ENCODE measurements around the gene CCSAP. TPM values are rescaled to one million over a fixed set of nuclear protein-coding genes. Genes with fewer than 3 reads are reported as not detected.
A peak's percentile ranks its signal among the peaks of the same experiment; 100 is the strongest.
"Not testable (repeated sequence)": the region's sequence is repeated elsewhere in the genome, so short reads cannot be mapped to it uniquely, and the experiment has no call there.

CCSAP gene
- total RNA-seq, 1 donor from 2014 or later: 1.8 TPM

GRCh38 chr1:229334716-229335115, 8.1 kb downstream of the CCSAP start:
- intact Hi-C loops (cut with DNase I): no loop called here
- no peak for ATAC-seq (ENCODE audit: poor library complexity)

GRCh38 chr1:229334269-229334668, 8.6 kb downstream of the CCSAP start:
- intact Hi-C loops (cut with DNase I): no loop called here
- ATAC-seq (ENCODE audit: poor library complexity) (no peak), DNase-seq (no peak)

More at GRCh38 chr1:229334716-229335115, 8.1 kb downstream of the CCSAP start:
- no peak for DNase-seq

- intact Hi-C loops (cut with DNase I): no loop called here
- ATAC-seq (ENCODE audit: poor library complexity): no peak
- no peak for DNase-seq
Observed at GRCh38 chr1:229328598-229329362, 14.1 kb downstream of the CCSAP start.

- intact Hi-C loops (cut with DNase I); DNase-seq; ATAC-seq (ENCODE audit: poor library complexity): not testable (repeated sequence)
Observed at GRCh38 chr1:229327765-229328164, 15.1 kb downstream of the CCSAP start.

- DNase-seq: no peak
- no peak for ATAC-seq (ENCODE audit: poor library complexity)
Observed at GRCh38 chr1:229326601-229327000, 16.2 kb downstream of the CCSAP start.

GRCh38 chr1:229325853-229326487, 16.9 kb downstream of the CCSAP start:
- intact Hi-C loops (cut with DNase I): no loop called here
- ATAC-seq (ENCODE audit: poor library complexity): no peak
- no peak for DNase-seq

More at GRCh38 chr1:229326601-229327000, 16.2 kb downstream of the CCSAP start:
- intact Hi-C loops (cut with DNase I): no loop called here

GRCh38 chr1:229325401-229325800, 17.4 kb downstream of the CCSAP start:
- intact Hi-C loops (cut with DNase I): no loop called here

GRCh38 chr1:229323885-229324553, 18.8 kb downstream of the CCSAP start:
- no peak for DNase-seq
- intact Hi-C loops (cut with DNase I): no loop called here
- ATAC-seq (ENCODE audit: poor library complexity): no peak

More at GRCh38 chr1:229325401-229325800, 17.4 kb downstream of the CCSAP start:
- ATAC-seq (ENCODE audit: poor library complexity): no peak
- no peak for DNase-seq

GRCh38 chr1:229323201-229323600, 19.6 kb downstream of the CCSAP start:
- intact Hi-C loops (cut with DNase I): no loop called here
- DNase-seq: no peak
- no peak for ATAC-seq (ENCODE audit: poor library complexity)

- DNase-seq (no peak), ATAC-seq (ENCODE audit: poor library complexity) (no peak)
- intact Hi-C loops (cut with DNase I): no loop called here
Observed at GRCh38 chr1:229319487-229319886, 23.4 kb downstream of the CCSAP start.

GRCh38 chr1:229318056-229318455, 24.8 kb downstream of the CCSAP start:
- ATAC-seq (ENCODE audit: poor library complexity) (no peak), DNase-seq (no peak)
- intact Hi-C loops (cut with DNase I): no loop called here

GRCh38 chr1:229316166-229316565, 26.7 kb downstream of the CCSAP start:
- intact Hi-C loops (cut with DNase I): no loop called here
- ATAC-seq (ENCODE audit: poor library complexity) (no peak), DNase-seq (no peak)

GRCh38 chr1:229310833-229311232, 32.0 kb downstream of the CCSAP start:
- intact Hi-C loops (cut with DNase I): no loop called here
- ATAC-seq (ENCODE audit: poor library complexity): peak; percentile 67
- DNase-seq: no peak

- no peak for DNase-seq
- intact Hi-C loops (cut with DNase I): no loop called here
- ATAC-seq (ENCODE audit: poor library complexity): peak; percentile 72
Observed at GRCh38 chr1:229309684-229310083, 33.2 kb downstream of the CCSAP start.

- DNase-seq (no peak), ATAC-seq (ENCODE audit: poor library complexity) (no peak)
- intact Hi-C loops (cut with DNase I): no loop called here
Observed at GRCh38 chr1:229309074-229309473, 33.8 kb downstream of the CCSAP start.

- DNase-seq (no peak), ATAC-seq (ENCODE audit: poor library complexity) (no peak)
- intact Hi-C loops (cut with DNase I): no loop called here
Observed at GRCh38 chr1:229305392-229305791, 37.5 kb downstream of the CCSAP start.

- ATAC-seq (ENCODE audit: poor library complexity) (no peak), DNase-seq (no peak)
- intact Hi-C loops (cut with DNase I): no loop called here
Observed at GRCh38 chr1:229303855-229304254, 39.0 kb downstream of the CCSAP start.

- intact Hi-C loops (cut with DNase I): no loop called here
- DNase-seq (no peak), ATAC-seq (ENCODE audit: poor library complexity) (no peak)
Observed at GRCh38 chr1:229302740-229303139, 40.1 kb downstream of the CCSAP start.

- DNase-seq (no peak), ATAC-seq (ENCODE audit: poor library complexity) (no peak)
- intact Hi-C loops (cut with DNase I): no loop called here
Observed at GRCh38 chr1:229300099-229300757, 42.6 kb downstream of the CCSAP start.

Measured in Right ventricle myocardium superior (tissue), 1 donor.